Astrocyte (in vitro differentiated cells and primary cell): Measurements from ENCODE around the gene PLD1. TPM values are rescaled to one million over a fixed set of nuclear protein-coding genes. Genes with fewer than 3 reads are reported as not detected.

Experiments used
- DNase-seq: peaks from one replicate; pipeline ENCODE4 v3.0.0-alpha.2; 2010; ENCODE audit warnings: low read depth
- FAIRE-seq: peaks from 2 replicates; lab custom pipeline; 2011; peaks lifted over from hg19 to GRCh38; lab: Jason Lieb, UNC
- H2AFZ ChIP-seq: 2 replicates; pipeline ENCODE4 v1.6.0; 2012; ENCODE audit warnings: low read depth, low read length, inconsistent platforms
- H3K27ac ChIP-seq: 2 replicates; pipeline ENCODE4 v1.5.1; 2011; ENCODE audit warnings: low read depth, low read length, inconsistent platforms
- H3K27me3 ChIP-seq: 2 replicates; pipeline ENCODE4 v1.6.0; 2011; ENCODE audit warnings: low read length, inconsistent platforms; ENCODE audit not compliant: insufficient read depth
- H3K36me3 ChIP-seq: 2 replicates; pipeline ENCODE4 v1.5.1; 2011; ENCODE audit warnings: low read length, inconsistent platforms; ENCODE audit not compliant: insufficient read depth
- H3K4me1 ChIP-seq: 2 replicates; pipeline ENCODE4 v1.5.1; 2011; ENCODE audit warnings: low read length, inconsistent platforms; ENCODE audit not compliant: insufficient read depth
- H3K4me2 ChIP-seq: 2 replicates; pipeline ENCODE4 v1.6.0; 2012; ENCODE audit warnings: low read length, inconsistent platforms
- H3K4me3 ChIP-seq: 2 replicates; pipeline ENCODE4 v1.5.1; 2011; ENCODE audit warnings: low read depth, mild to moderate bottlenecking, low read length, inconsistent platforms; ENCODE audit not compliant: insufficient read depth
- H3K79me2 ChIP-seq: 2 replicates; pipeline ENCODE4 v1.6.0; 2012; ENCODE audit warnings: mild to moderate bottlenecking, low read length, inconsistent platforms; ENCODE audit not compliant: insufficient read depth
- H3K9ac ChIP-seq: 2 replicates; pipeline ENCODE4 v1.6.0; 2012; ENCODE audit warnings: mild to moderate bottlenecking, low read length, inconsistent platforms
- H3K9me3 ChIP-seq: 2 replicates; pipeline ENCODE4 v1.5.1; 2012; ENCODE audit warnings: low read depth, mild to moderate bottlenecking, low read length, inconsistent platforms; ENCODE audit not compliant: insufficient read depth
- H4K20me1 ChIP-seq: 2 replicates; pipeline ENCODE4 v1.6.0; 2012; ENCODE audit warnings: low read length, inconsistent platforms; ENCODE audit not compliant: insufficient read depth
- H3K27ac Mint-ChIP-seq: one replicate; pipeline ENCODE4 v1.8.0; 2021; ENCODE audit warnings: mild to moderate bottlenecking, mixed read lengths; ENCODE audit not compliant: unreplicated experiment
- H3K27me3 Mint-ChIP-seq: one replicate; pipeline ENCODE4 v1.8.0; 2021; ENCODE audit warnings: low read depth, mixed read lengths; ENCODE audit not compliant: unreplicated experiment
- H3K36me3 Mint-ChIP-seq: one replicate; pipeline ENCODE4 v1.8.0; 2021; ENCODE audit warnings: low read depth, mixed read lengths; ENCODE audit not compliant: unreplicated experiment
- H3K4me1 Mint-ChIP-seq: one replicate; pipeline ENCODE4 v1.8.0; 2021; ENCODE audit warnings: low read depth, mixed read lengths; ENCODE audit not compliant: unreplicated experiment
- H3K4me3 Mint-ChIP-seq: one replicate; pipeline ENCODE4 v1.8.0; 2021; ENCODE audit warnings: mild to moderate bottlenecking, moderate library complexity, mixed read lengths; ENCODE audit not compliant: unreplicated experiment
- H3K9me3 Mint-ChIP-seq: one replicate; pipeline ENCODE4 v1.8.0; 2021; ENCODE audit warnings: mild to moderate bottlenecking, mixed read lengths; ENCODE audit not compliant: unreplicated experiment
- EZH2 ChIP-seq: IDR thresholded peaks from 2 replicates; pipeline ENCODE4 v1.6.1; 2012; ENCODE audit warnings: mild to moderate bottlenecking, low read length, inconsistent platforms; ENCODE audit not compliant: insufficient read depth
- total RNA-seq: library from RNA; stranded (reverse); gene quantifications from 2 replicates; pipeline ENCODE4 v1.2.1, GENCODE V29; 2021
- TF ChIP-seq, protein P1 (sequence below): IDR thresholded peaks from 2 replicates; pipeline ENCODE4 v1.5.1; 2011; ENCODE audit warnings: low read depth, mild to moderate bottlenecking, inconsistent platforms, low read length, moderate library complexity; ENCODE audit not compliant: insufficient read depth

The PLD1 gene
- total RNA-seq, 1 donor from 2014 or later = 21.5 TPM

DNA sequence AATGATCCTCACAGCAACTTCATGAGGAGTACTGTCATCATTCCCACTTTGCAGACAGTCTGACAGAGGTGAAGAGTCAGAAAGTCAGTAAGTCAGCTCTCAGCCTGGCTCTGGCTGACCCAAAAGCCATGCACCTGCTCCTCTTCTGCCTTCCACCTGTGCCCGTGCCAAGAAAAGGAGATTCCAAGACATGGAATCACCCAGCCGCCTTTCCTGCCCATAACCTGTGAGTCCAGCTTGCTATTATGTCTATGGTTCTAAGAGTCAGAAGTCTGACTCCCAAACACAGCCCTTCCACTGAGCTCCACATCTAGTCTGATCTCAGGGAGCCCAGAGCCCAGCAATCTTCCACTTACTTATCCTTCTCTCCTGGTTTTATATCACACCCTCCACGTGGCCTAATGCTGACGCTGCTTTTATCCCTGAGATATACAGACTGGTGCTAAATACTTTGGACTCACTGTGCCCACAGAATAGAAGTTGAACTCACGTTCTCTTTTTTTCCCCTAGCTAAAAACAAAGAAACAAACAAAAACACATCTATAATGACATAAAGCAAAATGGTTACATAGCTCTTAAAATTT, 66.0 kb downstream of the PLD1 start:
- H3K4me1 ChIP-seq = no peaks in the 10 kb centered on the region
- no peaks in the 10 kb centered on the region for H3K27me3 ChIP-seq
- no peaks in the 10 kb centered on the region for H3K9me3 Mint-ChIP-seq
- no peaks in the 10 kb centered on the region for H3K27me3 Mint-ChIP-seq
- no peak overlapping the region for H3K27ac Mint-ChIP-seq
- FAIRE-seq (no peak), DNase-seq (no peak)
- no peak overlapping the region for H2AFZ ChIP-seq
- no peak overlapping the region for H3K4me3 ChIP-seq
- H3K9ac ChIP-seq = no peak overlapping the region
- no peak overlapping the region for H3K27ac ChIP-seq
- peaks cover 6% of the 10 kb centered on the region for H3K36me3 Mint-ChIP-seq
- H3K4me2 ChIP-seq = no peak overlapping the region
- no peaks in the 10 kb centered on the region for H3K79me2 ChIP-seq
- no peaks in the 10 kb centered on the region for H3K36me3 ChIP-seq
- H3K9me3 ChIP-seq = no peaks in the 10 kb centered on the region
- H4K20me1 ChIP-seq = peaks cover 6% of the 10 kb centered on the region
- no peak overlapping the region for H3K4me3 Mint-ChIP-seq
- H3K4me1 Mint-ChIP-seq = peaks cover 13% of the 10 kb centered on the region
- TF ChIP-seq, protein P1, sequence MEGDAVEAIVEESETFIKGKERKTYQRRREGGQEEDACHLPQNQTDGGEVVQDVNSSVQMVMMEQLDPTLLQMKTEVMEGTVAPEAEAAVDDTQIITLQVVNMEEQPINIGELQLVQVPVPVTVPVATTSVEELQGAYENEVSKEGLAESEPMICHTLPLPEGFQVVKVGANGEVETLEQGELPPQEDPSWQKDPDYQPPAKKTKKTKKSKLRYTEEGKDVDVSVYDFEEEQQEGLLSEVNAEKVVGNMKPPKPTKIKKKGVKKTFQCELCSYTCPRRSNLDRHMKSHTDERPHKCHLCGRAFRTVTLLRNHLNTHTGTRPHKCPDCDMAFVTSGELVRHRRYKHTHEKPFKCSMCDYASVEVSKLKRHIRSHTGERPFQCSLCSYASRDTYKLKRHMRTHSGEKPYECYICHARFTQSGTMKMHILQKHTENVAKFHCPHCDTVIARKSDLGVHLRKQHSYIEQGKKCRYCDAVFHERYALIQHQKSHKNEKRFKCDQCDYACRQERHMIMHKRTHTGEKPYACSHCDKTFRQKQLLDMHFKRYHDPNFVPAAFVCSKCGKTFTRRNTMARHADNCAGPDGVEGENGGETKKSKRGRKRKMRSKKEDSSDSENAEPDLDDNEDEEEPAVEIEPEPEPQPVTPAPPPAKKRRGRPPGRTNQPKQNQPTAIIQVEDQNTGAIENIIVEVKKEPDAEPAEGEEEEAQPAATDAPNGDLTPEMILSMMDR = no peak
- TF ChIP-seq EZH2 = no peak

DNA sequence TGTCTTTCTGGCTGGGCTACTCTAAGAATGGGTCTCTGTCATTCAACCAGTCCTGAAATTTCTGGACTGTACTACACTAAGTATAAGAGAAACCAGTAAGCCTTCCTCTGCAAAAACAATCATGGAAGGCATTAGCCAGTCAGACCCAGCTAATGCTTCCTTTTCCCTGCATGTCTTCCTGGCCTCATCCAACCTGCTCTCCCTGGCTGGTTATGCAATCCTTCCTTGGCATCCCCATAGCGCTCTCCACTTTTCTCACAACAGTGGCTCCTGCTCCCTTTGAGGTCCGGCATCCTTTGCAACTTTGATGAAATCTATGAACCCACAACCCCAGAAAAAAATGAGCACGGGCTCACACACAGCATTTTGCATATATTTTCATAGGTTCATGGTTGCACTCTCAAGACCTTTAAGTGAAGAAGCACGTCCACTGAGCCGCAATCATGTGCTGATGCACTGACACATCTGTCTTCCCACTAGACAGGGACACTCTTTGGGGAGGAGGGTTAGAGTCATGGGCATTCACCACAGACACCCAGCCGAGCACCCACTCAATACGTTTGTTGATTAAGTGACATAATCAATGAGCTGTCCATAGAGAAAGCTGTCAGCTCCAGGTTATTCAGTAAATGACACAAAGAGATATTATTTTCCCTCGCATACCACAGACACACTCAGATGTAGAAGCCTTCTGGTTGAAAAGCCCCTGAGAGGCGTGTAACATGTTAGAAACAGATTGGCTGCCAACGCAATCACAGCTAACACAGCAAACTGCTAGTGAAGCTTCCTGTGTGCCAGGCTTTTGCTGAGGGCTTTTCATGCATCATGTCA, 66.7 kb downstream of the PLD1 start:
- Mint-ChIP-seq H3K36me3 (peaks cover 6% of the 10 kb centered on the region), H3K27me3 (no peaks in the 10 kb centered on the region), H3K4me1 (peaks cover 7% of the 10 kb centered on the region), H3K27ac (no peak overlapping the region), H3K9me3 (no peaks in the 10 kb centered on the region), H3K4me3 (no peak overlapping the region)
- no peak for DNase-seq
- H3K9me3 ChIP-seq = no peaks in the 10 kb centered on the region
- H3K36me3 ChIP-seq = no peaks in the 10 kb centered on the region
- H4K20me1 ChIP-seq = peaks cover 6% of the 10 kb centered on the region
- no peak for FAIRE-seq
- H3K9ac ChIP-seq = no peak overlapping the region
- TF ChIP-seq, protein P1 = no peak
- no peak for TF ChIP-seq EZH2
- H3K27ac ChIP-seq = no peak overlapping the region
- no peak overlapping the region for H3K4me3 ChIP-seq
- H3K4me1 ChIP-seq = no peaks in the 10 kb centered on the region
- H2AFZ ChIP-seq = no peak overlapping the region
- no peaks in the 10 kb centered on the region for H3K79me2 ChIP-seq
- H3K27me3 ChIP-seq = no peaks in the 10 kb centered on the region
- no peak overlapping the region for H3K4me2 ChIP-seq

DNA sequence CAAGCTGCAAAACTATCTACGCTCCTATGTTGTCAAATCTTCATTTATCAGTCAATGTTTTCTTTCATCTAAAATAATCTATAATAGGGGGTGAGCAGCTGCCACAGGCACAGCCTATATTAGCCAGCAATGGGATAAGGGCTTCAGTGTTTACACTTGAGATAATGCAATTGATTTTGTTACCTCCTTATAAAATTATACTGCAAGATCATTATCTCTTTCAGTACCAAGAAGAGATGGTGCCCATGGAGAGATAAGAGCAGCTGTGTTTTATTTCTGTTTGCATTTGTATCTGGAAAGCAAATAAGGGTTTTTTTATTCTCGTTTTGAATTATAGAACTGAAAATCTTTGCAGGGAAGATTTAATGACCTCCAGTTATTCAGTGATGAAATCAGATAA, 68.9 kb downstream of the PLD1 start:
- TF ChIP-seq EZH2 = no peak
- TF ChIP-seq, protein P1 = no peak
- H3K4me3 Mint-ChIP-seq = no peak overlapping the region
- peaks cover 4% of the 10 kb centered on the region for H3K36me3 Mint-ChIP-seq
- Histone ChIP-seq H2AFZ (no peak overlapping the region), H3K4me2 (no peak overlapping the region), H3K4me1 (no peaks in the 10 kb centered on the region), H3K27ac (no peak overlapping the region), H3K36me3 (no peaks in the 10 kb centered on the region), H3K4me3 (no peak overlapping the region), H3K9ac (no peak overlapping the region), H3K79me2 (no peaks in the 10 kb centered on the region), H3K27me3 (no peaks in the 10 kb centered on the region), H4K20me1 (peaks cover 6% of the 10 kb centered on the region), H3K9me3 (no peaks in the 10 kb centered on the region)
- DNase-seq (no peak), FAIRE-seq (no peak)
- H3K27ac Mint-ChIP-seq = no peak overlapping the region
- H3K4me1 Mint-ChIP-seq = no peaks in the 10 kb centered on the region
- H3K9me3 Mint-ChIP-seq = no peaks in the 10 kb centered on the region
- H3K27me3 Mint-ChIP-seq = no peaks in the 10 kb centered on the region
